ENCODE data around the gene KRT16.
"Not testable (repeated sequence)": the region's sequence is repeated elsewhere in the genome, so short reads cannot be mapped to it uniquely, and the experiment has no call there.

KRT16 gene

GRCh38 chr17:41647038-41647813 is 34.7 kb upstream of the KRT16 start:
- no peak for DNase-seq

- DNase-seq, result no peak
Observed at GRCh38 chr17:41642252-41643156, 29.9 kb upstream of the KRT16 start.

GRCh38 chr17:41640596-41640995 is 28.0 kb upstream of the KRT16 start:
- not testable (repeated sequence) for DNase-seq

DNA sequence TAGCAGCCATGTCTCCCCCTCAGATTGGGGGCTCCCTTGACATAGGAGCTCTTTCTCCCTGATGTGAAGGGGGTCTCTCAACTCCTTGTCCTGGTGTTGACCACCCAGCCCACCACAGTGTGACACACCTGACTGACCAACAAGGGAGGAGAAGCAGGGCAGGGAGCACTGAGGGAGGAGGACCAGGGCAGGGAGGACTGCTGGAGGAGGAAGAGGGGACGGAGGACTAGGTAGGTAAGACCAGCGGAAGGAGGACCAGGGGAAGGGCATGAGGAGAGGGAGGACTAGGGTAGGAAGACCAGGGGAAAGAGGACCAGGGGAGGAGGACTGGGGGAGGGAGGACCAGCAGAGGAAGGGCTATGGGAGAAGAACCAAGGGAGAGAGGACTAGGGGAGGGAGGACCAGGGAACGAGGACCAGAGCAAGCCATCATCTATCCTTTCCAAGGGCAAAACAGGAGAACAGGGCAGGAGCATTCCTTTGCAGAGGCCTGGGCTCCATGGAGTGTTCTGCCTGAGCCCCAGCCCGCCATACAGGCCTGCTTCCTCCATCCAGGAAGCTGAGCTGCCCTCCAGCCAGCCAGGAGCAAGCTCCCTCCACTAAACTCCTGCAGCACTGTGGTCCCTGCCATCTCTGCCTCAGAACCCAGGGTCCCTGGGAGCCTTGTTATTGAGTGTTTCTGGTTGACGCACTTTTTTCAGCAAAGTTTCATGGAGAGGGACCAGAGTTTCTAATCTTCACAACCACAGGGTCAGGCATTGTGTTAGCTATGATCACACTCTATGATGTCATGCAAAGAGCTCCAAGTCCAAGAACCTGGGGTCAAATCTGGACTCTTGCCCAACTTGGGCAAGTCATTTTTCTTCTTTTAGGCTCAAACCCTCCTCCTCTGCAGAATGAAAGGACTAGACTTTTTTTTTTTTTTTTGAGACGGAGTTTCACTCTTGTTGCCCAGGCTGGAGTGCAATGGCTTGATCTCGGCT is 27.2 kb upstream of the KRT16 start:
- DNase-seq, result no peak

DNA sequence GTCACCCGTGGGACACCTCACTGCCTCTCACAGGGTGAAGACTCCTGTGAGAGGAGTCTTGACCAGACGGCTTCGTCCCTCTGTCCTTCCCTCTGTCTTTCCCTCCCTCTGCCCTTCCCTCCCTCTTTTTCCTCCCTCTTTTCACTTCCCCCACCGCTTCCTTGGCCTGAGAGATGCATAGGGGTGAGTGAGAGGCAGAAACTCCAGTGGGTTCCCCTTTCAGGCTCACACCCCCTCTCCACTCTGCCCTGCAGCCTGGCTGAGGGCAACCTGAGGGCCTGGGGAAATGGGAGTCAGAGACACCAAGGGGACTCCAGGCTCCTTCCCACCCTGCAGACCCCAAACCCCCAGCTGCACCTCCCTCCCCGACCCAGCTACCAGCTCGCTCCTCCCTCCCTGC is 26.4 kb upstream of the KRT16 start:
- DNase-seq, result no peak

- DNase-seq, result no peak
Observed at GRCh38 chr17:41638194-41638593, 25.6 kb upstream of the KRT16 start.

- no peak for DNase-seq
Observed at GRCh38 chr17:41636652-41637051, 24.1 kb upstream of the KRT16 start.

DNA sequence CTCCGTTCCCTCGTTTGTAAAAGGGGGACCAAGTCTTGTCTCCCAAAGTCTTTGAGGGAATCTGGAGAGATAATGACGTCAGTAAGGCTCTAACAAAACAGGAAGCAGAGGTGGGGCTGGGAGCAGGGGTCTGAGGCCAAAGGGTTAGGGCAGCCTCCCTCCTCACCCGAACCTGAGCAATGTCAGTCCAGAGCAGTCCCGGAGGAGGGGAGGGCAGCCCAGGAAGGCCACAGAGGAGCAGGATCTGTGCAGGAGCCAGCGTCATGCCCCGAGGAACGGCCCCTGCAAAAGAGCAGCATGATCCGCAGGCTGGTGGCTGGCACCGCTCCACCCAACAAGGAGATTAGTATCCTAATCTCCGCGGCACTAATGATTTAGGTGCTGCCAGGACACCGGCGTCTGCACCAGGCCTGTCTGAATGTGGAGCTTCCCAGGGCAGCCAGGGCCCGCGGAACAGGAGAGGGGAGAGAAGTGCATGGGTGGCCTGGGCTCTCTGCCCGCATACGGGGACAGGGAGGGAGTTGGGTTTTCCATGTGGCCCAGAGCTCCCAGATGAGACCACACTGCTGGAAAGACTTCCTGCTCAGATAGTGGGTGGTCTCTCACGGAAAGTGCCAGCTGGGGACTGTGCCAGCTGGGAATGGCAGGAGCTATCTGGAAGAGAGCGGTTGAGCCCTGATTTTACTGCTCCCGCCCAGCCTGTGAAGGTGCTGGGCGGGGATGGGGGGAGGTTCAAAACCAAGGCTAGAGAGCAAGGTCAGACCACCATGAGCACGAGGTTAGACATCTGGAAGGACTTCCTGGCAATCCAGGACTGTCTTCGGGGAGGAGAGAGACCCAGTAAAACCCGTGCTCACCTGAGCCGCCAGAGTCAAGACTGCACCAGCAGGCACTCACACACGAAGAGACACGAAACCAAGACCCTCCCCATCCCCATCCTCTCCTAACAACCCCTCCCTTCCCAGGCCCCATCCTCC is 22.8 kb upstream of the KRT16 start:
- DNase-seq, result peak; percentile 28

DNA sequence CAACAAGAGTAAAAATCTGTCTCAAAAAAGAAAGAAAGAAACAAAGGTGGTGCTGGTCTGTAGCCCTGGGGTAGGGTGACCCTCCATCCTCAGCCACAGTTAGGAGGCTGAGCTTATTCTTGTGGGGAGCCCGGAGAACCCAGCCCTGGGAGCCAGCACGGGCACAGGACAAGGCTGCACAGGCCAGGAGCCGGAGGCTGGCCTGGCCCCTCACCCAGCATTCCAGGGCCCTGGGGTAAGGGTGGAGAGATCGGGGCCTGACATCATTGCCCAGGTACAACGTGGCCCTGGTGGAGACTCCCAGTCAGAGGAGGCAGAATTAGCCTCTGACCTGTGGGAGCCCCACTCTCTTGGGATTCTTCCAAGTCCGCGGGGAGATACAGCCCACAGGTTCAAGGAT is 22.1 kb upstream of the KRT16 start:
- no peak for DNase-seq

- no peak for DNase-seq
Observed at GRCh38 chr17:41633556-41634199, 21.1 kb upstream of the KRT16 start.

DNA sequence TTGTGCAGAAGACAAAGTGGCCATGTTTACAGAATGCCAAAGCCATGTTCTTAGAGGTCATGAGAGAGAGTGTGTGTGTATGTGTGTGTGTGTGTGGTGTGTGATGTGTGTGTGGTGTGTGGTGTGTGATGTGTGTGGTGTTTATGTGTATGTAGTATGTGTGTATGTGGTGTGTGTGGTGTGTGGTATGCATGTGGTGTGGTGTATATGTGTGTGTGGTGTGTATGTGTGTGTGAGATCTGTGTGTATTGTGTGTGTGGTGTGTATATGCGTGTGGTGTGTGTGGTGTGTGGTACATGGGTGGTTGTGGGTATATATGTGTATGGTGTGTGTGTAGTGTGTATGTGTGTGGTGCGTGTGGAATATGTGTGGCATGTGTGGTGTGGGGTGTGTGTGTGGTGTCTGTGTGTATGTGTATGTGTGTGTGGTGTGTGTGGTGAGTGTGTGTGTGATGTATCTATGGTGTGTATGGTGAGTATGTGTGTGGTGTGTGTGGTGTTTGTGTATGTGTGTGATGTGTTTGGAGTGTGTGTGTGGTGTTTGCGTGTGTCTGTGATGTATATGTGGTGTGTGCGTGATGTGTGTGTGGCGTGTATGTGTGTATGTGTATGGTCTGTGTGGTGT is 20.0 kb upstream of the KRT16 start:
- DNase-seq, result no peak

GRCh38 chr17:41631898-41632285 is 19.3 kb upstream of the KRT16 start:
- no peak for DNase-seq

GRCh38 chr17:41631025-41631897 is 18.7 kb upstream of the KRT16 start:
- no peak for DNase-seq

DNA sequence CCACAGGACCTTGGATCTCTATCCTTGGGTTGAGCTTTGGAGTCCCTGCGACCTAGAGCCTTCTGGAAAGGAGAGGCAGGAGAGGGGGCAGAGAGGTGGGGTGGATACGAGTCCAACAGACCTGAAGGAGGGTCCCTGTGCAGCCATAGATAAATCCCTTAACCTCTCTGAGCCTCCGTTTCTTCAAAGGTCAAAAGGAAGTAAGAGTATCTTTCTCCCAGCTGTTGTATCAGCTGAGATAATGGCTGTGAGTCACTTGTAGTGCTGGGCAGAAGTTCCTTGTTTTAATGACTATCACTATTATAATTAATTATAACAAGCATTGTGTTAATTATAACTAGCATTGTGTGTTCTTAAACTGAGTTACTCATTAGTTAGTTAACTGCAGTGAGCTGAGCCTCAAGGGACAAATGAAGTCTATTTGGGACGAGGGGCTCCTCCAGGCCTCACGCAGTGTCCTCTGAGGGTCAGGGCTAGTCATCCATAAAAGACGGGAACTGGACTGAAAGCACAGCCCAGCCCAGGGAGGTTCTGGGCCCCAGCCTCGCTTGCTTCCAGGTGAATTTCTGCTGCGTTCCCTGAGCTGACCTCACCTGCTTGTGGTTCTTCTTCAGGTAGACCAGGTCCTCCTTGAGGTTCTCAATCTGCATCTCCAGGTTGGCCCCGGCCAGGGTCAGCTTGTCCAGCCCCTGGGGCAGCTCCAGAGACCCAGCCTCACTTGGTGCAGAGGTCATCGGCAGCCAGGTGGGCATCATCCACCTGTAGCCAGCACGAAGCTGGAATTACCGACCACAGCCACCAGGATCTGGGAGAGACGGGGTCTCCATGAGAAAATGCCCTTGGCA is 17.5 kb upstream of the KRT16 start:
- DNase-seq, result no peak

GRCh38 chr17:41629316-41629715 is 16.7 kb upstream of the KRT16 start:
- DNase-seq, result no peak

- not testable (repeated sequence) for DNase-seq
Observed at GRCh38 chr17:41628621-41629255, 16.2 kb upstream of the KRT16 start.

- DNase-seq, result not testable (repeated sequence)
Observed at GRCh38 chr17:41628073-41628370, 15.5 kb upstream of the KRT16 start.

Measured in fibroblast of skin of abdomen (primary cell).